ENCODE results near the gene ACTL8. TPM values are rescaled to one million over a fixed set of nuclear protein-coding genes. Genes with fewer than 3 reads are reported as not detected.
A peak's percentile ranks its signal among the peaks of the same experiment; 100 is the strongest.

Gene ACTL8
- total RNA-seq (not detected), polyA plus RNA-seq (not detected)
- long read RNA-seq, donor 1, result 0 reads
- long read RNA-seq, donor 2, result 0 reads
- long read RNA-seq, donor 3, result 0 reads
- long read RNA-seq, donor 4, result 0 reads

- Histone ChIP-seq H3K27me3 (ENCODE audit: control insufficient read depth, insufficient read depth) (no peaks in the 10 kb centered on the region), H3K4me3 (ENCODE audit: low read length) (no peak within 1 kb of the TSS), H3K27ac (ENCODE audit: low read length) (no peak within 1 kb of the TSS), H3K9me3 (ENCODE audit: control insufficient read depth, low read length) (peaks cover 7% of the 10 kb centered on the region), H3K4me1 (ENCODE audit: control insufficient read depth, insufficient read depth, low read length) (no peaks in the 10 kb centered on the region)
- intact Hi-C loops (cut with DNase I), result no loop called here
- 60% methylated on average over 12 of the region's 12 CpGs for WGBS
- DNase-seq (no peak), ATAC-seq (no peak)
These were observed at the start of gene ACTL8 for GRCh38 chr1:17755120-17755519. Gene ACTL8, plus strand, starts transcription at chr1:17755333. Its CDS starts 67,676 bp downstream, at chr1:17823009.

GRCh38 chr1:17706445-17706844 lies 48.7 kb upstream of the ACTL8 start:
- H3K9me3 ChIP-seq (ENCODE audit: control insufficient read depth, low read length), result no peaks in the 10 kb centered on the region
- ATAC-seq, result no peak
- H3K27me3 ChIP-seq (ENCODE audit: control insufficient read depth, insufficient read depth), result no peaks in the 10 kb centered on the region
- H3K4me1 ChIP-seq (ENCODE audit: control insufficient read depth, insufficient read depth, low read length), result no peaks in the 10 kb centered on the region
- intact Hi-C loops (cut with DNase I), result no loop called here
- DNase-seq, result no peak
- H3K27ac ChIP-seq (ENCODE audit: low read length), result no peak overlapping the region
- 69% methylated on average over 10 of the region's 10 CpGs for whole genome bisulfite sequencing
- no peak overlapping the region for H3K4me3 ChIP-seq (ENCODE audit: low read length)

GRCh38 chr1:17709981-17710380 lies 45.2 kb upstream of the ACTL8 start:
- peaks cover 3% of the 10 kb centered on the region for H3K4me1 ChIP-seq (ENCODE audit: control insufficient read depth, insufficient read depth, low read length)
- H3K9me3 ChIP-seq (ENCODE audit: control insufficient read depth, low read length), result no peaks in the 10 kb centered on the region
- ATAC-seq (no peak), DNase-seq (no peak)
- no peak overlapping the region for H3K27ac ChIP-seq (ENCODE audit: low read length)
- WGBS, result 88% methylated on average over 3 of the region's 3 CpGs
- H3K4me3 ChIP-seq (ENCODE audit: low read length), result no peak overlapping the region
- H3K27me3 ChIP-seq (ENCODE audit: control insufficient read depth, insufficient read depth), result no peaks in the 10 kb centered on the region
- intact Hi-C loops (cut with DNase I), result no loop called here

- H3K27me3 ChIP-seq (ENCODE audit: control insufficient read depth, insufficient read depth), result no peaks in the 10 kb centered on the region
- peaks cover 3% of the 10 kb centered on the region for H3K4me1 ChIP-seq (ENCODE audit: control insufficient read depth, insufficient read depth, low read length)
- intact Hi-C loops (cut with DNase I), result no loop called here
- no peak for ATAC-seq
- H3K9me3 ChIP-seq (ENCODE audit: control insufficient read depth, low read length), result no peaks in the 10 kb centered on the region
- no peak for DNase-seq
- no peak overlapping the region for H3K27ac ChIP-seq (ENCODE audit: low read length)
- WGBS, result 68% methylated on average over 4 of the region's 4 CpGs
- H3K4me3 ChIP-seq (ENCODE audit: low read length), result no peak overlapping the region
These were observed 44.1 kb upstream of the ACTL8 start for GRCh38 chr1:17710889-17711576.

GRCh38 chr1:17711577-17711910 lies 43.6 kb upstream of the ACTL8 start:
- H3K9me3 ChIP-seq (ENCODE audit: control insufficient read depth, low read length), result no peaks in the 10 kb centered on the region
- intact Hi-C loops (cut with DNase I), result no loop called here
- H3K27me3 ChIP-seq (ENCODE audit: control insufficient read depth, insufficient read depth), result no peaks in the 10 kb centered on the region
- peaks cover 3% of the 10 kb centered on the region for H3K4me1 ChIP-seq (ENCODE audit: control insufficient read depth, insufficient read depth, low read length)
- DNase-seq (peak in 1 of 3 donors; percentile 7), ATAC-seq (no peak)
- H3K4me3 ChIP-seq (ENCODE audit: low read length), result no peak overlapping the region
- H3K27ac ChIP-seq (ENCODE audit: low read length), result no peak overlapping the region

- H3K27ac ChIP-seq (ENCODE audit: low read length), result no peak overlapping the region
- intact Hi-C loops (cut with DNase I), result no loop called here
- no peak overlapping the region for H3K4me3 ChIP-seq (ENCODE audit: low read length)
- H3K4me1 ChIP-seq (ENCODE audit: control insufficient read depth, insufficient read depth, low read length), result peaks cover 3% of the 10 kb centered on the region
- ATAC-seq (peak; percentile 14 to 53), DNase-seq (peak in 1 of 3 donors; percentile 5)
- WGBS, result 52% methylated on average over 5 of the region's 5 CpGs
- H3K27me3 ChIP-seq (ENCODE audit: control insufficient read depth, insufficient read depth), result no peaks in the 10 kb centered on the region
- H3K9me3 ChIP-seq (ENCODE audit: control insufficient read depth, low read length), result no peaks in the 10 kb centered on the region
These were observed 43.2 kb upstream of the ACTL8 start for GRCh38 chr1:17711941-17712340.

GRCh38 chr1:17713993-17714392 lies 41.1 kb upstream of the ACTL8 start:
- Histone ChIP-seq H3K4me1 (ENCODE audit: control insufficient read depth, insufficient read depth, low read length) (peaks cover 3% of the 10 kb centered on the region), H3K27ac (ENCODE audit: low read length) (no peak overlapping the region), H3K9me3 (ENCODE audit: control insufficient read depth, low read length) (no peaks in the 10 kb centered on the region), H3K4me3 (ENCODE audit: low read length) (no peak overlapping the region), H3K27me3 (ENCODE audit: control insufficient read depth, insufficient read depth) (no peaks in the 10 kb centered on the region)
- intact Hi-C loops (cut with DNase I), result no loop called here
- ATAC-seq (no peak), DNase-seq (no peak)
- 74% methylated on average over 5 of the region's 5 CpGs for WGBS

- Histone ChIP-seq H3K27me3 (ENCODE audit: control insufficient read depth, insufficient read depth) (no peaks in the 10 kb centered on the region), H3K9me3 (ENCODE audit: control insufficient read depth, low read length) (no peaks in the 10 kb centered on the region), H3K27ac (ENCODE audit: low read length) (no peak overlapping the region), H3K4me1 (ENCODE audit: control insufficient read depth, insufficient read depth, low read length) (no peaks in the 10 kb centered on the region), H3K4me3 (ENCODE audit: low read length) (no peak overlapping the region)
- WGBS, result 79% methylated on average over 25 of the region's 25 CpGs
- intact Hi-C loops (cut with DNase I), result no loop called here
- ATAC-seq (no peak), DNase-seq (peak in 1 of 3 donors; percentile 24)
These were observed 37.3 kb upstream of the ACTL8 start for GRCh38 chr1:17717594-17718535.

GRCh38 chr1:17719874-17720273 lies 35.3 kb upstream of the ACTL8 start:
- no peaks in the 10 kb centered on the region for H3K4me1 ChIP-seq (ENCODE audit: control insufficient read depth, insufficient read depth, low read length)
- intact Hi-C loops (cut with DNase I), result no loop called here
- no peaks in the 10 kb centered on the region for H3K9me3 ChIP-seq (ENCODE audit: control insufficient read depth, low read length)
- ATAC-seq (no peak), DNase-seq (peak in 1 of 3 donors; percentile 1)
- 78% methylated on average over 5 of the region's 5 CpGs for WGBS
- no peak overlapping the region for H3K27ac ChIP-seq (ENCODE audit: low read length)
- no peaks in the 10 kb centered on the region for H3K27me3 ChIP-seq (ENCODE audit: control insufficient read depth, insufficient read depth)
- no peak overlapping the region for H3K4me3 ChIP-seq (ENCODE audit: low read length)

GRCh38 chr1:17721444-17721843 lies 33.7 kb upstream of the ACTL8 start:
- intact Hi-C loops (cut with DNase I), result no loop called here
- WGBS, result 95% methylated on average over 2 of the region's 2 CpGs
- DNase-seq, result no peak

GRCh38 chr1:17723684-17724083 lies 31.4 kb upstream of the ACTL8 start:
- Histone ChIP-seq H3K27me3 (ENCODE audit: control insufficient read depth, insufficient read depth) (no peaks in the 10 kb centered on the region), H3K27ac (ENCODE audit: low read length) (no peak overlapping the region), H3K4me1 (ENCODE audit: control insufficient read depth, insufficient read depth, low read length) (no peaks in the 10 kb centered on the region), H3K9me3 (ENCODE audit: control insufficient read depth, low read length) (no peaks in the 10 kb centered on the region), H3K4me3 (ENCODE audit: low read length) (no peak overlapping the region)
- intact Hi-C loops (cut with DNase I), result no loop called here
- ATAC-seq (no peak), DNase-seq (no peak)
- 53% methylated on average over 6 of the region's 6 CpGs for WGBS

More at GRCh38 chr1:17721444-17721843, 33.7 kb upstream of the ACTL8 start:
- ATAC-seq, result no peak
- H3K9me3 ChIP-seq (ENCODE audit: control insufficient read depth, low read length), result no peaks in the 10 kb centered on the region
- H3K27ac ChIP-seq (ENCODE audit: low read length), result no peak overlapping the region
- H3K4me1 ChIP-seq (ENCODE audit: control insufficient read depth, insufficient read depth, low read length), result no peaks in the 10 kb centered on the region
- H3K4me3 ChIP-seq (ENCODE audit: low read length), result no peak overlapping the region
- no peaks in the 10 kb centered on the region for H3K27me3 ChIP-seq (ENCODE audit: control insufficient read depth, insufficient read depth)

All from right cardiac atrium (tissue), 5 donors.